ENCODE measurements around the gene RLIM.

- TF ChIP-seq CTCF (IDR thresholded peaks at IDR 0.05): no peak
- TF ChIP-seq POLR2A (IDR thresholded peaks at IDR 0.05): no peak
These were observed 41.8 kb upstream of the RLIM start for GRCh38 chrX:74656079-74656745.

All from thyroid gland (tissue), 4 donors.